Non-pigmented ciliary epithelial cell (primary cell): Measurements from ENCODE around the gene ARHGEF11.

Source experiments
- DNase-seq: peaks from one replicate; pipeline ENCODE4 v3.0.0-alpha.2; 2010; ENCODE audit warnings: low read depth

ARHGEF11 gene

GRCh38 chr1:156910309-156910782, 135.2 kb downstream of the ARHGEF11 start:
- no peak for DNase-seq

DNA sequence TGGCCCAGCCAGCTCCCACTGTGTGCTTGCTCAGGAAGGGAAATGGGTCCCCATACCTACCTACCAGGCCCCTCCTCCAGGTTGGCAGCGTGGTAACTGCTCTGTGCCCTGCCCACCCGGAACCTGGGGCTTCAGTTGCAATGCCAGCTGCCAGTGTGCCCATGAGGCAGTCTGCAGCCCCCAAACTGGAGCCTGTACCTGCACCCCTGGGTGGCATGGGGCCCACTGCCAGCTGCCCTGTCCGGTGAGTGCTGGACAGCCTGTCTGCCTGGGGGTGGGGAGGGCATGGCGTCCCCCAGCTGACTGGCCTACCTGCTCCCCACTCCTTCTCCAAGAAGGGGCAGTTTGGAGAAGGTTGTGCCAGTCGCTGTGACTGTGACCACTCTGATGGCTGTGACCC, 135.9 kb downstream of the ARHGEF11 start:
- no peak for DNase-seq

DNA sequence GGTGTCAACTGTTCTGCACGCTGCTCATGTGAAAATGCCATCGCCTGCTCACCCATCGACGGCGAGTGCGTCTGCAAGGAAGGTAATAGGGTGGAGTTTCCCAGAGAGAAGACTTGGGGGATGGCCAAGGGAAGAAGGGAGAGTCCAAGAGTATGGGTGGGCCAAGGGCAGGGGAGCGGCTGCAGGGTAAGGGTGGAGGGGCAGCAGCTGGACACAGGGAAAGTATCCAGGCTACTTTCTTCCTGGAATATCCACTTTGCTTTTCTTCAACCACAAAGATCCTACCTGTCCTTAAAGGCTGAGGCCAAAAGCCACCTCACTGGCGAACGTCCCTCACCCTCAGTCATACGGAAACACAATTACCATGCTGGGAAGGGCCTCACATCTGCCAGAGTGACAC, 136.6 kb downstream of the ARHGEF11 start:
- DNase-seq, result no peak

GRCh38 chr1:156908541-156908940, 137.0 kb downstream of the ARHGEF11 start:
- no peak for DNase-seq

- DNase-seq, result no peak
Observed at GRCh38 chr1:156906206-156906906, 139.2 kb downstream of the ARHGEF11 start.

DNA sequence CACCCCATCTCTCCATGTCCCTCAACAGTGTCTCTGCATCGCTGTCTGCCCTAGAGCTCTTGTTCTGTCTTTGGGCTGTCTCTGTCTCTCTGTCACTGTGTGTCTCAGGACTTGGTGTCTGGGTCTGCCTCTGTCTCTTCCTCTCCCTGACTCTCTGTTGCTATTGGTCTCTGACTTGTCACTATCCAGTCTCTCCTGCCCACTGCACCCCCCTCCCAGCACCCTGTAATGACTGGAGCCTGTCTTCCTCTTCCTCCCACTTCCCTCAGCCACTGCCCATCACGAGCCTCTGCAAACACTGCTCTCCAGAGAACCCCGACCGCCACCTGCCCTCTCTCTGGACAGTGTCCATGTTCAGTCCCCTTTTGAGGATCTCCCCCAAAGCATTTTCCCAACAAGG, 139.9 kb downstream of the ARHGEF11 start:
- DNase-seq, result no peak

- DNase-seq, result no peak
Observed at GRCh38 chr1:156905176-156905575, 140.4 kb downstream of the ARHGEF11 start.

DNA sequence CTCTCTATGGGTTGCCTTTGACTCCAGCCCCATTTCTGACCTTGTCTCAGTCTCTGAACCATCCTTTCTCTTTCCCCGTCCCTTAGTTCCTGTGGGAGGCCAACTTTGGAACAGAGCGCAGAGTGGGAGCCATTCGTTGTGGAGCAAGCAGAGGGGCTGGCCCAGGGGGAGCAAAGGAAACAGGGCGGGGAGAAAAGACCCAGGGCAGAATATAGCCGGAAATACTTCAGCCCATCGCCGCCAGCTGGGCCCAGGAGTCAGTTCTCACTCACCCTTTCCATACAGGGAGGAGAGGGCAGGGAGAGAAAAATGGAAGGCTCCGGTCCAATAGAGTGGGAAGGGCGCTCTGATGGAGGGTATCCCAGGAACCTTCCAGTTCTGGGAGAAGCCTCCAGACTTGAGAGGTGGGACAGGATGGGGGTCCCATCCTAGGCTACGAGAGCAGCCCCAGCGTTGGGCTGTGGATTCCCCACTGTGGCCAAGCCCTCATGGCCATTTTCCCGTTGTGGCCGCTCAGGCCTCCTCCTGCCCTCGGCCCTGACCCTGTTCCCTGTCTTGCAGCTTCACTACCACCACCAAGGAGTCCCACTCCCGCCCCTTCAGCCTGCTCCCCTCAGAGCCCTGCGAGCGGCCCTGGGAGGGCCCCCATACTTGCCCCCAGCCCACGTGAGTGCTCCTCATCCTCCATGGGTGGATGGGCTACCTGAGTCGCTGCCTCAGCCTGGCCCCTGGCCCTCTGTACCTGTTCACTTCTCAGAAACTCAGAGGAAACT, 141.2 kb downstream of the ARHGEF11 start:
- no peak for DNase-seq

DNA sequence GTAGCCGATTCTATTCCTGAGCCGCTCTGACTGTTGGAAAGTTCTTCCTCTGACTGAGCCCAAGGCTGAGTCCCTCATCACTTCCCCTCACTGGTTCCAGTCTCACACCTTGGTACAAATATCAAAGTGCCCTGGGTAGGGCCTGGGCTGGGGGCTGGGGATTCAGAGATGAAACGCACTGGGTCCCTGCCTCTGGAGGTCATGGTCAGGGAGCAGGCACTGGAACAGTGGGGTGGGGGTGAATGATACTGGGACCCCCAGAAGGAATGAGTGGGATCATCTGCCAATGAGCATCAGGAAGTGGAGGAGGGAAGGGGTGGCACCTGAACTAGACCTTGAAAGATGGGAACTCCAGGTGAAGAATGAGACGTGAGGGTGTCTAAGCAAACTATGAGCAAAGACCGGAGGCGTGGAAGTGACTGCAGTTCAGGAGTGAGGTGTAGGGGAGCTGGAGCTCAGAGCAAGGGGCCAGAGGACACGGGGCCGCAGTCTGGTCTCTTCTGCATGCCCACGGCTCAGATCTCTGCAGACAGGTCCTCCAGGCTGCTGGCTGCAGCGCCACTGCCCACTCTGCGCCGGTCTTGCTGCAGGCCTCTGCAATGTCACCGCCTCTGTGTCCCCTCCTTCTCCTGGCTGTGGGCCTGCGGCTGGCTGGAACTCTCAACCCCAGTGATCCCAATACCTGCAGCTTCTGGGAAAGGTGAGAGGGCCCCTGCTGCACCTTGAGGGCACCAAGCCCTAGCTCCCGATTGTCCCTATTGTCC, 142.0 kb downstream of the ARHGEF11 start:
- no peak for DNase-seq

DNA sequence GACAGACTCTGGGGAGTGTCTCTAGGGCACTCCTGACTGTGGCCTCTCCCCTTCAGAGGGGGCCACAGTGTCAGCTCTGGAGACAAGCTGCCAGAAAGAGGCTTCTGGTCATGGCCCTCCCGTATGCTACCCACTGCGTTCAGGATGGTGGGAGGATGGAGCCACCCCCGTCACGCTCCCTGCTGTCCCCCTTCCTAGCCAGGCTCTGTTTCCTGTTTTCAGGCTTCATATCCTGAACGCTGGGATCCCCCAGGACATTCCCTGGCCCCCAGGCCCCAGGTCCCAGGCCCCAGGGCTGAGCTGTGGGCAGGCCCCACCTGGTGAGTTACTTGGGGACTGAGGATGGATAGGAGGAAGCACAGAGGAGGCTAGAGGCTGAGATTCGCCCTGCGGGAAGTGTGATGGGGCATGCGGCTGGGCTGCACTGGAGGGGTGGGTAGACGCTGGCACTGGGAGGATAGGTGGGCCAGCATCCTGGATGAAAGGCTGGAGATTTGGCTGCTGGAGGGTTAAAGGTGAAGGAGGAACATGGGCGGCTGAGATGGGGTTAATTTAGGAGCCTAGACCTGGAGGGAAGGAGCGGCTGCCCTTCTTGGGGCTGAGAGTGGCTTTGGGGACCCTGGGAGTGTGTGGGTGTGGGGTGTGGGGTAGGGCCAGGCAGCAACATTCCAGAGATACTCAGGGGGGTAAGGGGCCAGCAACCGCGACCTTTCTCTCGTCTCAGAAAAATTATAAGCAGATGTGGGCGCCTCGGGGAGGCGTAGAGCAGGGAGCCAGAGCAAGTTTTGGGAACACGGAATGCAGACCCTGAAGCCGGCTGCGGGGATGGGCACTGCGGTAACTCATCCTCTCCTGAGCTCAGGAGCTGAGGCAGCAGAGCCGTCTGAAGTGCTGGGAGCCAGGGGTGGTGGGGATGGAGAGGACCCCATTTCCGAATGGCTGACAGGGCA, 143.3 kb downstream of the ARHGEF11 start:
- DNase-seq, result no peak

- DNase-seq, result no peak
Observed at GRCh38 chr1:156901590-156901900, 144.0 kb downstream of the ARHGEF11 start.

- no peak for DNase-seq
Observed at GRCh38 chr1:156900896-156901589, 144.5 kb downstream of the ARHGEF11 start.

DNA sequence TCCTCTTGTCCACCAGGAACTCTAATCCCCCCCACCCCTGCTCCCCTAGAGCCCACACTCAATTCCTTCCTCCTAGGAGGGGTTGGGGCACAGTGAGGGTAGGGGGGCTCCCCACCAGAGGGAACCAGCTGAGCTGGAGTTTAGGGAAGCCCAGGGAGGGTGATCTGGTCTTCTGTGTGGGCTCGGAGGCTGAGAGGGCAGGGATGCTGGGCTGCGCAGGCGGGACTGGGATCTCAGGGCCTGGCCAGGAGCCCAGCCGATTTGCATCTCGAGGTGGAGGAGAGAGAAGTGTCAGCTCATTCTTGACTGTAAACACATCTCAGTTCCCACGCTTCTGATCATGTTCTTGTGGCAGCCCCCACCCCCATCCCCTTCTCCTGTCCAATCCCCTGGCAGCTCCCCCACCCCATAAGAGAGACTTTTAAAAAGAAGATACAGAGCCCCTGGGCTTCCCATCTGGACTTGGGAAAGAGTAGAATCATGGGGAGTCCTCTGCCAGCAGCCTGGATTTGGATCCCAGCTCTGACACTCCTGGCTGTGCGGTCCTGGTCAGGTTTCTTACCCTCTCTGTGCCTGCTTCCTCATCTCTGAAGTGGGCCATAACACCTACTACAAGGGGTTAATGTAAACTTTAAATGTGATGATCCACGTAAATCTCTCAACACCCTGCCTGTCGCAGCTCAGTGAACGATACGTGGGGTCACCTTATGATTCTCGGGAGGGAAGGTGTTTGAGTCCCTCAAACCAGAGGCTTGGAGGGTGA, 145.4 kb downstream of the ARHGEF11 start:
- no peak for DNase-seq

DNA sequence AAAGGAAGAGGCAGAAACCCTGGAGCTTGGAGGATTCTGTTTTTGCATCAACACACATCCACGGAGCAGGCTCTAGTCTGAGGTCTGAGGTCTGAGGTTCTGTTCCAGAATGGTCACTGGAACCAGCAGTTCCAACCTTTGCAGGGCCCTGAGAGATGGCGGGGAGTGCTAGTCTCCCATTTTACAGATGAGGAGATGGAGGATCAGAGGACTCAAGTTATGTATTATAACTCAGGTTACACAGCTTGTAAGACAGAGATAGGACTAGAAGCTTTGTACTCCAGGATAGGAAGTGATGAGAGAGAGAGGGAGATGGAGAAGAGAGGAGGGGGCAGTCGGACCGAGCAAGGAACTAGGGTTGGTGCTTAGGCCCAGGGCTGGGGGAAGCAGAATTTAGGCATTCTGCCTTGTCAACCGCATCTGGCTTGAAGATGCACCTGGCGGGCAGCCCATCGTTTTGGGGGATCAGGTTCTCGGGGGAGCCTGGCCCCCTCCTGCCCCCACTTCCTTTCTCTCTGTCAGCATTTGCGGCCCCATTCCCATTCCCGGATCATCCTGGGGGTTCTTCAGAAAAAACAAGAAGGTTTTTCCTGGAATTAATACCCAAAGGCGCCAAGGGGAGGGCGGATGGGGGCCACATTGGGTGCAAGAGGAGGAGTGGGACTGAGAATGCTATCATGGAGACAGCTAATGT, 146.4 kb downstream of the ARHGEF11 start:
- no peak for DNase-seq

DNA sequence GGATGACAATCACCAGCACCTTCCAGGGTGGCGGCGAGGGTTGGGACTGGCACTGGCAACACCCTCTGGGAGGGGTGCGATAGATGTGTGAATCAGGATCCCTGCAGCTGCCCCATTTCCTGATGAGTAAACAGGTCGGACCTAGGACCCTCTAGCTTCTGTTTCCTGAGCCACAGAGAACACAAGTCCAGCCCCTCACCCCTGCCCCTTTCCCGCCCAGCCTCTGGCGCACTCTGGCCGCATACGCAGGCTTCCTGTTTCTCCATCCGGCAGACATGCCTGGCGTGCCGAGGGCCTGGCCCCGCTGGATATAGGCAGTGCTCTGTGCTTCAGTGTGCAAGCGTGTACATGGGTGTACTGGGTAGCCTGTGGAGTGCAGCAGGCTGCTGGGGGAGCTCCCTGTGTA, 147.4 kb downstream of the ARHGEF11 start:
- no peak for DNase-seq

- no peak for DNase-seq
Observed at GRCh38 chr1:156897078-156897825, 148.3 kb downstream of the ARHGEF11 start.

DNA sequence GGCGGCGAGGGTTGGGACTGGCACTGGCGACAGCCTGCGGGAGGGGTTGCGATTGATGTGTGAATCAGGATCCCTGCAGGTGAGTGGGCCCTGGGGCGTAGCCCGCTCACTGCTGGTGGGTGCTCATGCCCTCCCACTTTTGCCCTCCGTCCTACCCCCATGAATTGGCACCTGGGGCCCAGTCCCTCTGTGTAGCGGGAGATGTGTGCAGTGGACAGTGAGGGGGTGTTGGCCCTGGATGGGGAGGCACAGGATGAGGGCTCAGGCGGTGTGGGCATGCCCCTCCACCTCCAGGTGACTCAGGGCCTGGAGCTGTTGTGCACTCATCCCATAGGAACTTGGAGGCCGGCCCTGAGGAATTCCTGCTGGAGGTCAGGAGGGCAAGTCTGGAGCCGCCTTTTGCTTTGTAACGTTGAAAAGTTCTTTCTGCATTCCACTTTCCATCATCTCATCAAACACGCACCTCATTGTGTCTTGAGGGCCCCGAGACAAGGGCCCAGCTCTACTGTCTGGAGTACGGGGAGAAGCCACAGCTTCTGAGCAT, 149.0 kb downstream of the ARHGEF11 start:
- DNase-seq, result peak; percentile 70

DNA sequence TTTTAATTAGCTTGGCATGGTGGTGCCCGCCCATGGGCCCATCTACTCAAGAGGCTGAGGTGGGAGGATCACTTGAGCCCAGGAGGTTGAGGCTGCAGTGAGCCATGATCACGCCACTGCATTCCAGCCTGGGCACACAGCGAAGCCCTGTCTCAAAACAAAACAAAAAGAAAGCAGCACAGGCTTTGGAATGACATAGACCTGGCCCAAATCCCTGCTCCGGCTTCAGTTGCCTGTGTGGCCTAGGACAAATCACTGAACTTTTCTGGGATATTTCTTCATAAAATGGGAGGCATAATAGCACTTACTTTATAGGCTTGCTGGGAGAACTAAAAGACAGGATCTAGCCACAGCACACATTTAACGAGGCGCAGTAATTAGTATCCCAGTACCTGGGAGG, 149.6 kb downstream of the ARHGEF11 start:
- no peak for DNase-seq

DNA sequence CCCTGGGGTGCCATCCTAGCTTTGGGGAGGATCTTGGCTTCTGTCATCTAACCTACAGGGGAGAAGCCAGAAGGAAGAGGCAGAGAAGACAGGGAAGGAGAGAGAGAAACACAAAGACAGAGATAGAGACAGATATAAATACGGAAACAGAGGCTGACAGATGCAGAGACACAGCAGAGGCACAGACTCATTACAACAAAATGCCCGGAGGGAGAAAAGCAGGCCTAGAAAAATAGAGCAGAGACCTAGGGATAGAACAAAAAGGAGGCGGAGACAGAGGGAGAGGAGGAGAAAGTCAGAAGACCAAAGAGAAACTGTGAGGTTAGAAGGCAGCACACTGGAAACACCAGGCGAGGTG, 150.1 kb downstream of the ARHGEF11 start:
- DNase-seq, result no peak
